Gastrocnemius medialis (tissue), 4 donors: ENCODE measurements around the gene FOXL1. TPM values are rescaled to one million over a fixed set of nuclear protein-coding genes. Genes with fewer than 3 reads are reported as not detected.
A peak's percentile ranks its signal among the peaks of the same experiment; 100 is the strongest.
"Not testable (repeated sequence)": the region's sequence is repeated elsewhere in the genome, so short reads cannot be mapped to it uniquely, and the experiment has no call there.

ENCODE experiments used
- ATAC-seq, 2 donors: fragments of 150-250 bp; one replicate each; pipeline ENCODE4 v1.9.1; 2016
- DNase-seq, 2 donors: peaks; one replicate each; pipeline ENCODE4 v3.0.0-alpha.2; 2019
- H3K27ac ChIP-seq, 4 donors: fragments of 200-600 bp; sonication (generic); 1 replicate in 1 of 4; 2 replicates in 3 of 4; pipeline ENCODE4 v1.5.1; 2016 to 2018; ENCODE audit warnings: mild to moderate bottlenecking in 2 of 4, moderate library complexity in 1 of 4
- H3K27me3 ChIP-seq, 3 donors: fragments of 200-600 bp; sonication (generic) in 2 of 3; 1 replicate in 1 of 3; 2 replicates in 2 of 3; pipeline versions ENCODE4 v1.5.1 to v1.6.0; 2016 to 2019; ENCODE audit warnings: mild to moderate bottlenecking in 1 of 3, moderate library complexity in 1 of 3
- H3K36me3 ChIP-seq, 2 donors: fragments of 200-600 bp; sonication (generic) in 1 of 2; one replicate each; pipeline ENCODE4 v1.5.1; 2017 to 2018
- H3K4me1 ChIP-seq, 2 donors: fragments of 200-600 bp; sonication (generic) in 1 of 2; one replicate each; pipeline ENCODE4 v1.5.1; 2016 to 2017; ENCODE audit warnings: mild to moderate bottlenecking in 2 of 2
- H3K4me3 ChIP-seq, 4 donors: fragments of 200-600 bp; sonication (generic) in 3 of 4; 1 replicate in 1 of 4; 2 replicates in 3 of 4; pipeline ENCODE4 v1.5.1; 2016 to 2019; ENCODE audit warnings: mild to moderate bottlenecking in 2 of 4
- H3K9me3 ChIP-seq, 3 donors: fragments of 200-600 bp; sonication (generic) in 2 of 3; 1 replicate in 1 of 3; 2 replicates in 2 of 3; pipeline ENCODE4 v1.5.1; 2016 to 2019
- POLR2A ChIP-seq, 2 donors: fragments of 450-650 bp; IDR thresholded peaks; one replicate each; pipeline ENCODE4 v1.6.1; 2017; ENCODE audit warnings: antibody characterized with exemption in 2 of 2, mild to moderate bottlenecking in 2 of 2, moderate library complexity in 2 of 2
- in situ Hi-C, 4 donors: fragments of 200-750 bp; cut with MboI; loops; one replicate each; pipeline versions ENCODE4 v1.15.0 to v1.8.0; 2017; ENCODE audit warnings: low sequenced_read_pairs in 4 of 4
- intact Hi-C: fragments of 100-400 bp; cut with DNase I; formaldehyde crosslinking; loops from one replicate; pipeline ENCODE4 v1.15.1; 2023; ENCODE audit warnings: low total_unique reads
- total RNA-seq, 4 donors: library from RNA; depleted of rRNA; stranded (reverse); fragments of >200 nt; gene quantifications; one replicate each; pipeline versions ENCODE4 v1.1.0 to v1.2.3, GENCODE V29; 2016
- TF ChIP-seq, protein P1 (sequence below), 5 experiments: fragments of 450-650 bp in 3 of 5; fragments of 200-600 bp in 2 of 5; sonication (generic) in 2 of 5; IDR thresholded peaks in 4 of 5; conservative IDR thresholded peaks in 1 of 5; 1 replicate in 4 of 5; 2 replicates in 1 of 5; pipeline ENCODE4 v1.5.1; 2016 to 2019; ENCODE audit warnings: antibody characterized with exemption in 5 of 5, mild to moderate bottlenecking in 3 of 5, moderate library complexity in 3 of 5

FOXL1 gene
- total RNA-seq, 4 donors from 2014 or later: 2.0 to 5.9 (median 3.3) TPM

DNA sequence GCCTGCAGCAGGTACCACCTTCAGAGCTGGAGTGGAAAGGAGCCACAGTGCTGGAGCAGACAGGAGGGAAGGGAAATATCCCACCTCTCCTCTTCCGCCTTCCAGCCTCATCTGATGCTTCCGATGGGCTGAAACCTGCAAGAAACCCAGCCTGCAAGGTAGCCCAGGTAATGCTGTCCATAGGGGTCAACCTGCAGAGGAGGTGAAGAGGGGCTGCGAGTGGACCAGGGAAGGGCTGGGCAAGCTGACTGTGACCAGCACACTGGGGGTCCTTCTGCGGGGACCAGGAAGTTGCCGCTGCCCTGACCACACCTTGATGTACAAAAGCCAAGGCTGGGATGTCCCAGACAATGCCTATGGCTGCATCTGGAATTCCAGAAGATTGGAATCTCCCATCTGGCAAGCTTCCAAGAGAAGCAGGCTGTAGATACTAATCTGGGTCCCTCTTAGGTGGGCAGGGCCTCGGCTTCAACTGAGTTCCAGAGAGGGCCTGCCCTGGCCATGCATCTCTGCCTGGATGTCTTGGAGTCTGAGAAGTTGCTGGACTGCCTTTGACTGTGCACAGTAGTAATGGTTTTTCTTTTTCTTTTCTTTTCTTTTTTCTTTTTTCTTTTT is 5.8 kb downstream of the FOXL1 start:
- peaks cover 9% of the 10 kb centered on the region in 3 donors for H3K27me3 ChIP-seq
- H3K9me3 ChIP-seq: no peaks in the 10 kb centered on the region
- H3K4me3 ChIP-seq: no peak overlapping the region
- in situ Hi-C loops: loop anchor here in 3 of 4 donors (10.0 to 25.0 kb wide), 2 partner anchors 171 to 178 kb away; no protein-coding TSS in a partner anchor
- H3K4me1 ChIP-seq: peaks cover 0 to 10% of the 10 kb centered on the region in 2 donors
- DNase-seq (no peak), ATAC-seq (no peak)
- no peak for TF ChIP-seq POLR2A (IDR thresholded peaks at IDR 0.05)
- TF ChIP-seq, protein P1, sequence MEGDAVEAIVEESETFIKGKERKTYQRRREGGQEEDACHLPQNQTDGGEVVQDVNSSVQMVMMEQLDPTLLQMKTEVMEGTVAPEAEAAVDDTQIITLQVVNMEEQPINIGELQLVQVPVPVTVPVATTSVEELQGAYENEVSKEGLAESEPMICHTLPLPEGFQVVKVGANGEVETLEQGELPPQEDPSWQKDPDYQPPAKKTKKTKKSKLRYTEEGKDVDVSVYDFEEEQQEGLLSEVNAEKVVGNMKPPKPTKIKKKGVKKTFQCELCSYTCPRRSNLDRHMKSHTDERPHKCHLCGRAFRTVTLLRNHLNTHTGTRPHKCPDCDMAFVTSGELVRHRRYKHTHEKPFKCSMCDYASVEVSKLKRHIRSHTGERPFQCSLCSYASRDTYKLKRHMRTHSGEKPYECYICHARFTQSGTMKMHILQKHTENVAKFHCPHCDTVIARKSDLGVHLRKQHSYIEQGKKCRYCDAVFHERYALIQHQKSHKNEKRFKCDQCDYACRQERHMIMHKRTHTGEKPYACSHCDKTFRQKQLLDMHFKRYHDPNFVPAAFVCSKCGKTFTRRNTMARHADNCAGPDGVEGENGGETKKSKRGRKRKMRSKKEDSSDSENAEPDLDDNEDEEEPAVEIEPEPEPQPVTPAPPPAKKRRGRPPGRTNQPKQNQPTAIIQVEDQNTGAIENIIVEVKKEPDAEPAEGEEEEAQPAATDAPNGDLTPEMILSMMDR (IDR thresholded peaks at IDR 0.05 in 4 of 5, conservative IDR thresholded peaks at IDR 0.05 in 1 of 5): no peak
- H3K36me3 ChIP-seq: no peaks in the 10 kb centered on the region
- H3K27ac ChIP-seq: no peak overlapping the region
- intact Hi-C loops: no loop called here

- Histone ChIP-seq H3K36me3 (no peaks in the 10 kb centered on the region), H3K27ac (peak overlapping the region in 1 of 4 donors; percentile 71), H3K27me3 (peaks cover under 1 to 4% (median 2%) of the 10 kb centered on the region in 3 donors), H3K9me3 (no peaks in the 10 kb centered on the region), H3K4me1 (peaks cover 0 to 10% of the 10 kb centered on the region in 2 donors), H3K4me3 (no peak overlapping the region)
- DNase-seq (no peak), ATAC-seq (no peak)
- in situ Hi-C loops (loop anchor here in 3 of 4 donors (10.0 to 25.0 kb wide), 2 partner anchors 170 to 177 kb away; no protein-coding TSS in a partner anchor), intact Hi-C loops (no loop called here)
- TF ChIP-seq POLR2A (IDR thresholded peaks at IDR 0.05): no peak
- TF ChIP-seq, protein P1 (IDR thresholded peaks at IDR 0.05 in 4 of 5, conservative IDR thresholded peaks at IDR 0.05 in 1 of 5): no peak
Measured at GRCh38 chr16:86584726-86585721, 6.7 kb downstream of the FOXL1 start.

DNA sequence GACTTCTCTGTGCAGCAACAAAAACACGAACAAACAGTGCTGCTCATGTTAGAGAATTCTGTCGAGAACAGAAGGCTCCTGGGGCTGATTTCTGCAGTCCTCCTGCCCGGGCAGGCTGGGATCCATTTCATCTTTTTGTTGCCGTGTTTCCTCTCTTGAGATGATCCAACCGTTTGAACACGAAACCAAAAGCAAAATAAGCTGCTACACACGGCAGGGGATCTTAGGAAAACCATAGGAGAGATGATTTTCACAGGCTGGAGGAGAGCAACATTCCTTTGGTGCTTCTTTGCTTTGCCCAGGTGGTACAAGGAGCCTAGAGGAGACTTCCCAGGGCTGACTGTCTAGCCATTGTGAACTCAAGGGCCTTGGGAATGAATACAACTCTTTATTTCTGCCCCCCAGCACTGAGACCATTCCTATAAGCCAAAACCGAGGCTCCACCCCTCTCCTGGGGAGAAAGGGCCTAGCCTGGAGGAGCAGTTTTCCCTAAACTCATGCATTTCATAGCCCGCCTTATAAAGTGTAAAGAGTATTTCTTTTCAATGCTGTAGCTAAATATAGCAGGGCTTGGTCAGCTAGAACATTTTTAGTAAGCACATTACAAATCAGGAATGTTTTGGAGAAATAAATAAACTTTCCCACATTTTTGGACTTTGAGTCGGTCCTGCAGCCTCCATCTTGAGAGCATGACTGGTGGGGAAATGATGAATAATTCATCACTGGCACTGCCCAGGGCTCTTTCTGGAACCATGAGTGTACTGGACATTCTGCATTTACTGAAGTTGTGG is 7.7 kb downstream of the FOXL1 start:
- H3K27ac ChIP-seq: peak overlapping the region in 3 of 4 donors; percentile 11 to 71 (median 24)
- intact Hi-C loops: no loop called here
- no peaks in the 10 kb centered on the region for H3K27me3 ChIP-seq
- ATAC-seq: no peak
- H3K36me3 ChIP-seq: no peaks in the 10 kb centered on the region
- in situ Hi-C loops: loop anchor here in 3 of 4 donors (10.0 to 25.0 kb wide), 2 partner anchors 169 to 176 kb away; no protein-coding TSS in a partner anchor
- TF ChIP-seq, protein P1 (IDR thresholded peaks at IDR 0.05 in 4 of 5, conservative IDR thresholded peaks at IDR 0.05 in 1 of 5): no peak
- TF ChIP-seq POLR2A (IDR thresholded peaks at IDR 0.05): no peak
- H3K9me3 ChIP-seq: no peaks in the 10 kb centered on the region
- peaks cover 0 to 10% of the 10 kb centered on the region in 2 donors for H3K4me1 ChIP-seq
- no peak for DNase-seq
- H3K4me3 ChIP-seq: no peak overlapping the region

DNA sequence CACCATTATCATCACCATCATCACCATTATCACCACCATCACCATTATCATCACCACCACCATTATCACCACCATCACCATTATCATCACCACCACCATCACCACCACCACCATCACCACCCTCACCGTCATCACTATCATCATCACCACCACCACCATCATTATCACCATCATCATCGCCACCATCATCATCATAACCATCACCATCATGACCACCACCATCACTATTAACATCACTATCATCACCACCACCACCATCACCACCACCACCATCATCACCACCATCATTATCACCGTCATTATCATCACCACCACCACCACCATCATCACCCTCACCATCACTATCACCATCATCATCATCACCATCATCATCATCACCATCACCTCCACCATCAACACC is 9.1 kb downstream of the FOXL1 start:
- in situ Hi-C loops (loop anchor here in 3 of 4 donors (10.0 to 25.0 kb wide), 2 partner anchors 167 to 175 kb away; no protein-coding TSS in a partner anchor), intact Hi-C loops (no loop called here)
- no peaks in the 10 kb centered on the region for H3K9me3 ChIP-seq
- H3K27me3 ChIP-seq: peaks cover 1 to 7% (median 6%) of the 10 kb centered on the region in 3 donors
- TF ChIP-seq, protein P1 (IDR thresholded peaks at IDR 0.05 in 4 of 5, conservative IDR thresholded peaks at IDR 0.05 in 1 of 5): no peak
- TF ChIP-seq POLR2A (IDR thresholded peaks at IDR 0.05): no peak
- peaks cover 0 to 10% of the 10 kb centered on the region in 2 donors for H3K4me1 ChIP-seq
- ATAC-seq (no peak), DNase-seq (no peak)
- no peak overlapping the region for H3K4me3 ChIP-seq
- no peak overlapping the region for H3K27ac ChIP-seq
- H3K36me3 ChIP-seq: no peaks in the 10 kb centered on the region

- peaks cover 6 to 11% (median 11%) of the 10 kb centered on the region in 3 donors for H3K27me3 ChIP-seq
- H3K4me3 ChIP-seq, H3K36me3 ChIP-seq, H3K9me3 ChIP-seq, DNase-seq, intact Hi-C loops, ATAC-seq, H3K27ac ChIP-seq, H3K4me1 ChIP-seq: not testable (repeated sequence)
- in situ Hi-C loops: loop anchor here in 3 of 4 donors (10.0 to 25.0 kb wide), 2 partner anchors 167 to 174 kb away; no protein-coding TSS in a partner anchor
Measured at GRCh38 chr16:86587955-86588354, 9.6 kb downstream of the FOXL1 start.
